Lung (tissue), 12 donors: ENCODE measurements around the gene TMEM185B. TPM values are rescaled to one million over a fixed set of nuclear protein-coding genes. Genes with fewer than 3 reads are reported as not detected.

ENCODE experiments used
- ATAC-seq: fragments of 200-7000 bp; cut with Tn5 transposase; one replicate; pipeline ENCODE4 v1.9.1; 2020; ENCODE audit warnings: moderate number of reproducible peaks; ENCODE audit not compliant: insufficient read depth, low FRiP score
- DNase-seq, 3 donors: peaks; one replicate each; pipeline ENCODE4 v3.0.0-alpha.2; 2013 to 2017
- H3K27ac ChIP-seq, 2 donors: one replicate each; pipeline ENCODE4 v1.5.1; 2013; ENCODE audit warnings: mild to moderate bottlenecking in 2 of 2, moderate library complexity in 2 of 2, control low read depth in 1 of 2, inconsistent platforms in 1 of 2, low read depth in 1 of 2, low read length in 1 of 2
- H3K27me3 ChIP-seq, 3 donors: one replicate each; pipeline ENCODE4 v1.5.1; 2013; ENCODE audit warnings: low read length in 2 of 3; ENCODE audit not compliant: control insufficient read depth in 3 of 3, insufficient read depth in 3 of 3
- H3K36me3 ChIP-seq, 4 donors: one replicate each; pipeline ENCODE4 v1.5.1; 2013; ENCODE audit warnings: low read length in 4 of 4, mild to moderate bottlenecking in 1 of 4, moderate library complexity in 1 of 4; ENCODE audit not compliant: control insufficient read depth in 4 of 4, insufficient read depth in 4 of 4
- H3K4me1 ChIP-seq, 5 donors: one replicate each; pipeline ENCODE4 v1.5.1; 2013; ENCODE audit warnings: low read length in 5 of 5, mild to moderate bottlenecking in 2 of 5, moderate library complexity in 1 of 5; ENCODE audit not compliant: control insufficient read depth in 5 of 5, insufficient read depth in 5 of 5
- H3K4me3 ChIP-seq: one replicate; pipeline ENCODE4 v1.5.1; 2013; ENCODE audit warnings: mild to moderate bottlenecking, control low read depth, moderate library complexity
- H3K9ac ChIP-seq, 2 donors: one replicate each; pipeline ENCODE4 v1.5.1; 2013; ENCODE audit warnings: low read length in 2 of 2, control low read depth in 1 of 2; ENCODE audit not compliant: insufficient read depth in 1 of 2
- H3K9me3 ChIP-seq, 4 donors: one replicate each; pipeline ENCODE4 v1.5.1; 2013; ENCODE audit warnings: low read length in 3 of 4, mild to moderate bottlenecking in 1 of 4, moderate library complexity in 1 of 4; ENCODE audit not compliant: control insufficient read depth in 4 of 4, insufficient read depth in 3 of 4
- WGBS, 2 donors: extraction: QIAGEN DNeasy Blood & Tissue Kit; methylation state at CpG; one replicate each; pipeline ENCODE4 v1.1.7; 2013; 5-methylcytosine and 5-hydroxymethylcytosine counted together
- polyA plus RNA-seq, 2 donors: library from polyadenylated mRNA; stranded (reverse); fragments of 200-250 nt; gene quantifications; one replicate each; pipeline ENCODE4 v1.2.1, GENCODE V29; 2013
- total RNA-seq, 2 donors: library from RNA; depleted of rRNA in 1 of 2; stranded (reverse); fragments of >200 nt in 1 of 2; gene quantifications; one replicate each; pipeline ENCODE4 v1.2.1, GENCODE V29; 2014 to 2021
- TF ChIP-seq, protein P1 (sequence below): IDR thresholded peaks from 2 replicates; pipeline ENCODE4 v1.5.1; 2012; ENCODE audit warnings: mild to moderate bottlenecking; ENCODE audit errors: control extremely low read depth, extremely low read depth
- donor health status: control.
- donor health status: control.
- donor health status: Bipolar disorder and iron deficiency.
- donor health status: healthy.
- donor health status: DM: yes; HTN: yes; CAD: no.

Gene TMEM185B
- total and polyA plus RNA-seq, 4 donors, result 6.5 to 35.2 (median 27.1) TPM

DNA sequence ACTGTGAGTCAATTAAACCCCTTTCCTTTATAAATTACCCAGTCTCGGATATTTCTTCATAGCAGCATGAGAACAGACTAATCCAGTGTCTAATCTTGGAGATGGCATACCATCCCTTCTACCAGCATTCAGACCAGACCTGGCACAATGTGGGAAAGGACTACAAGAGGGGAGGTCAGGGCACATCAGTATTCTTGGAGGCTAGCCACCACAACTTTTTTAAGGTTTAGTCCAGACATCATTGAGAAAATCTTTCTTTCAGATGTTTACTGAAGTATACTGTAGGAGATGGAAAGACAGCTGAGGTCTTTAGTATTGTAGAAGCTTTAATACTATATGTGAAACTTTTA, 33.4 kb upstream of the TMEM185B start:
- no peak for ATAC-seq

DNA sequence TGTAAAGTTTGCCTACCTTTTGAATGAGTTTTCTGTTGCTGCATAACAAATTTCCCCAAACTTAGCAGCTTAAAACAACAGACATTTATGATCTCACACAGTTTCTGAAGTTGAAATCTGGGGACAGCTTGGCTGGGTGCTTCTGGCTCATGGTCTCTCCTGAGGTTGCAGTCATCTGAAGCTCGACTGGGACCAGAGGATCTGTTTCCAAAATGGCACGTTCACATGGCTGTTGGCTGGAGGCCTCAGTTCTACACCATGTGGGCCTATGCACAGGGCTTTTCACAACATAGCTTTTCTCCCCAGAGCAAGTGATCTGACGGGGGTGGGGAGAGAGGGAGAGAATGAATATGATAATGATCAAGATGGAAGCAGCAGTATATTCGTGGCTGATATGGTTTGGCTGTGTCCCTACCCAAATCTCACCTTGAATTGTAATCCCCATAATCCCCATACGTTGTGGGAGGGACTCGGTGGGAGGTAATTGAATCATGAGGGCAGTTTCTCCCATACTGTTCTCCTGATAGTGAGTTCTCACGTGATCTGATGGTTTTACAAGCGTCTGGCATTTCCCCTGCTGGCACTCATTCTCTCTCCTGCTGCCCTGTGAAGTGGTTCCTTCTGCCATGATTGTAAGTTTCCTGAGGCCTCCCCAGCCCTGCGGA, 32.9 kb upstream of the TMEM185B start:
- Histone ChIP-seq H3K27me3 (no peaks in the 10 kb centered on the region), H3K4me1 (peaks cover 9 to 45% (median 20%) of the 10 kb centered on the region in 5 donors), H3K9ac (no peak overlapping the region), H3K4me3 (no peak overlapping the region), H3K9me3 (peaks cover 0 to 2% (median 0%) of the 10 kb centered on the region in 4 donors), H3K27ac (no peak overlapping the region), H3K36me3 (no peaks in the 10 kb centered on the region)
- 55% methylated on average over 9 of the region's 9 CpGs for WGBS, 2 donors
- no peak for ATAC-seq
- no peak for DNase-seq
- TF ChIP-seq, protein P1, sequence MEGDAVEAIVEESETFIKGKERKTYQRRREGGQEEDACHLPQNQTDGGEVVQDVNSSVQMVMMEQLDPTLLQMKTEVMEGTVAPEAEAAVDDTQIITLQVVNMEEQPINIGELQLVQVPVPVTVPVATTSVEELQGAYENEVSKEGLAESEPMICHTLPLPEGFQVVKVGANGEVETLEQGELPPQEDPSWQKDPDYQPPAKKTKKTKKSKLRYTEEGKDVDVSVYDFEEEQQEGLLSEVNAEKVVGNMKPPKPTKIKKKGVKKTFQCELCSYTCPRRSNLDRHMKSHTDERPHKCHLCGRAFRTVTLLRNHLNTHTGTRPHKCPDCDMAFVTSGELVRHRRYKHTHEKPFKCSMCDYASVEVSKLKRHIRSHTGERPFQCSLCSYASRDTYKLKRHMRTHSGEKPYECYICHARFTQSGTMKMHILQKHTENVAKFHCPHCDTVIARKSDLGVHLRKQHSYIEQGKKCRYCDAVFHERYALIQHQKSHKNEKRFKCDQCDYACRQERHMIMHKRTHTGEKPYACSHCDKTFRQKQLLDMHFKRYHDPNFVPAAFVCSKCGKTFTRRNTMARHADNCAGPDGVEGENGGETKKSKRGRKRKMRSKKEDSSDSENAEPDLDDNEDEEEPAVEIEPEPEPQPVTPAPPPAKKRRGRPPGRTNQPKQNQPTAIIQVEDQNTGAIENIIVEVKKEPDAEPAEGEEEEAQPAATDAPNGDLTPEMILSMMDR, result no peak

More for the DNA sequence above, 33.4 kb upstream of the TMEM185B start:
- H3K36me3 ChIP-seq, result no peaks in the 10 kb centered on the region
- peaks cover 0 to 2% (median 0%) of the 10 kb centered on the region in 4 donors for H3K9me3 ChIP-seq
- no peak overlapping the region for H3K4me3 ChIP-seq
- H3K4me1 ChIP-seq, result peaks cover 9 to 44% (median 25%) of the 10 kb centered on the region in 5 donors
- 12 to 55% methylated on average over 1 of the region's 1 CpG for WGBS, 2 donors
- no peaks in the 10 kb centered on the region for H3K27me3 ChIP-seq
- no peak overlapping the region for H3K9ac ChIP-seq
- DNase-seq, result no peak
- TF ChIP-seq, protein P1, result no peak
- no peak overlapping the region for H3K27ac ChIP-seq

DNA sequence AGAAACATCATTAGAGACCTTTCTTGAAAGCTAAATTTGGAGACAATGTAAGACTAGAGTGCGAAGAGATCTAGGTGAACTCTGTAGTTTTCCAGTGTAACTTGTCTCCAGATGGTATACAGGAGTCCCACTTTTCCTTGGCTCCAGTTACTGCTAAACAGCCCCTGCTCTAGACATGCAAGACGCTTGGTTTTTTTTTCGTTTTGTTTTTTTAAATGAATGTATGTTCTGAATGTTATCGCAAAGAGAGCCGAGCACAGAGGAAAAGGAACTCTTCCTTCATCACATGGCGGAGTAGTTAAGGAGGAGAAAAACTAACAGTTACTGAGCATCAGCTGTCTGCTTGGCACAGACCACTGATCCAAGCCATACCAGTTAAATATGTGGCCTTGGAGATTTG, 31.9 kb upstream of the TMEM185B start:
- DNase-seq, result peak in 2 of 3 donors; percentile 50 to 61
- 43 to 65% methylated on average over 6 of the region's 6 CpGs for WGBS, 2 donors
- Histone ChIP-seq H3K27ac (no peak overlapping the region), H3K9me3 (no peaks in the 10 kb centered on the region), H3K9ac (peak overlapping the region in 1 of 2 donors; percentile 19), H3K4me1 (peaks cover 9 to 45% (median 19%) of the 10 kb centered on the region in 5 donors), H3K4me3 (no peak overlapping the region), H3K36me3 (no peaks in the 10 kb centered on the region), H3K27me3 (peaks cover 0 to under 1% (median 0%) of the 10 kb centered on the region in 3 donors)
- TF ChIP-seq, protein P1, result no peak
- ATAC-seq, result no peak
